ENCODE data around the gene NEK1. TPM values are rescaled to one million over a fixed set of nuclear protein-coding genes. Genes with fewer than 3 reads are reported as not detected.

NEK1 gene
- total RNA-seq, 1 donor from 2014 or later = 13.0 TPM

DNA sequence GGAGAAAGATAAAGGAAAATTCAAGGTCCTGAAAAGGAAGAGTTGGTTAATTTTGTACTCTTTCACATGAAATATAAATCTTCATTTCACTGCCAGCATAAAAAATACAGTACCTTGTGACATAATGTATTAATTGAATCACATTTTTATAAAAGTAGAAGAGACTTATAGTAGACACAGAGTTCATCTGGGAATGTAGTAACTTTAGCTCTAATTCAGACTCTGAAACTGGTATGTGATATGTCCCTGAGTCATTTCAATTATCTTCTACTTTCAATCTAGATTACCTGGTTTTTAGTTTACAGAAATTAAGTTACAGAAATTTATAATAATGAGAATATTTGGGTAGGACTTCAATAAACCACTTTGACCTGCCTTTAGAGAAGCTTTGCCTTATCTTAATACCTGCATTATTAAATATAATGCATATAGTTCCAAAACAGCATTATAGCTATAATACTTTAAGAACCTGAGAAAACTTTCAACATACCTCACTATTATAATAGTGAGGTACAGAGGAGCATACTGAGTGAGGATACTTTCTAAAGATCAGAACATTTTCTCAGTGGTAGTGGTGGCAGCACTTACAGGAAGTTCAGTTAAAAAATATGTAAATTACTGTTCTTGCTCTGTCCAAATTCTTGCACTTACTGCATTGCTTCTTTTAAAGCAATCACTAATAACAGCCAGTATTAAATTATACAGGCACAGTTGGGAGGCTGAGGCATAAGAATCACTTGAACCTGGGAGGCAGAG, 11.2 kb downstream of the NEK1 start:
- no peaks in the 10 kb centered on the region for H4K20me1 ChIP-seq (ENCODE audit: insufficient read depth, low read length)
- no peak overlapping the region for H3K9ac ChIP-seq (ENCODE audit: low read length)
- no peaks in the 10 kb centered on the region for H3K9me3 ChIP-seq (ENCODE audit: insufficient read depth, low read depth, low read length)
- H3K4me1 ChIP-seq (ENCODE audit: insufficient read depth, low read length) = peaks cover 11% of the 10 kb centered on the region
- no peak for DNase-seq (ENCODE audit: low read depth)
- FAIRE-seq = no peak
- H3K27me3 ChIP-seq (ENCODE audit: insufficient read depth, low read length) = no peaks in the 10 kb centered on the region
- H3K79me2 ChIP-seq (ENCODE audit: insufficient read depth, low read length) = peaks cover 5% of the 10 kb centered on the region
- no peaks in the 10 kb centered on the region for H3K36me3 ChIP-seq (ENCODE audit: insufficient read depth, low read length)
- peaks cover 15% of the 10 kb centered on the region for H3K4me1 Mint-ChIP-seq (ENCODE audit: low read depth, unreplicated experiment)
- H3K4me3 ChIP-seq (ENCODE audit: insufficient read depth, low read depth, low read length) = no peak overlapping the region
- H3K27me3 Mint-ChIP-seq (ENCODE audit: low read depth, unreplicated experiment) = no peaks in the 10 kb centered on the region
- no peak overlapping the region for H3K27ac Mint-ChIP-seq (ENCODE audit: unreplicated experiment)
- H3K27ac ChIP-seq (ENCODE audit: low read depth, low read length) = no peak overlapping the region
- H2AFZ ChIP-seq (ENCODE audit: low read depth, low read length) = no peak overlapping the region
- H3K4me2 ChIP-seq (ENCODE audit: low read length) = no peak overlapping the region
- no peak overlapping the region for H3K4me3 Mint-ChIP-seq (ENCODE audit: unreplicated experiment)
- H3K9me3 Mint-ChIP-seq (ENCODE audit: unreplicated experiment) = no peaks in the 10 kb centered on the region
- H3K36me3 Mint-ChIP-seq (ENCODE audit: low read depth, unreplicated experiment) = no peaks in the 10 kb centered on the region
- TF ChIP-seq, protein P1, sequence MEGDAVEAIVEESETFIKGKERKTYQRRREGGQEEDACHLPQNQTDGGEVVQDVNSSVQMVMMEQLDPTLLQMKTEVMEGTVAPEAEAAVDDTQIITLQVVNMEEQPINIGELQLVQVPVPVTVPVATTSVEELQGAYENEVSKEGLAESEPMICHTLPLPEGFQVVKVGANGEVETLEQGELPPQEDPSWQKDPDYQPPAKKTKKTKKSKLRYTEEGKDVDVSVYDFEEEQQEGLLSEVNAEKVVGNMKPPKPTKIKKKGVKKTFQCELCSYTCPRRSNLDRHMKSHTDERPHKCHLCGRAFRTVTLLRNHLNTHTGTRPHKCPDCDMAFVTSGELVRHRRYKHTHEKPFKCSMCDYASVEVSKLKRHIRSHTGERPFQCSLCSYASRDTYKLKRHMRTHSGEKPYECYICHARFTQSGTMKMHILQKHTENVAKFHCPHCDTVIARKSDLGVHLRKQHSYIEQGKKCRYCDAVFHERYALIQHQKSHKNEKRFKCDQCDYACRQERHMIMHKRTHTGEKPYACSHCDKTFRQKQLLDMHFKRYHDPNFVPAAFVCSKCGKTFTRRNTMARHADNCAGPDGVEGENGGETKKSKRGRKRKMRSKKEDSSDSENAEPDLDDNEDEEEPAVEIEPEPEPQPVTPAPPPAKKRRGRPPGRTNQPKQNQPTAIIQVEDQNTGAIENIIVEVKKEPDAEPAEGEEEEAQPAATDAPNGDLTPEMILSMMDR (IDR thresholded peaks at IDR 0.05; ENCODE audit: insufficient read depth, low read depth, low read length) = no peak

DNA sequence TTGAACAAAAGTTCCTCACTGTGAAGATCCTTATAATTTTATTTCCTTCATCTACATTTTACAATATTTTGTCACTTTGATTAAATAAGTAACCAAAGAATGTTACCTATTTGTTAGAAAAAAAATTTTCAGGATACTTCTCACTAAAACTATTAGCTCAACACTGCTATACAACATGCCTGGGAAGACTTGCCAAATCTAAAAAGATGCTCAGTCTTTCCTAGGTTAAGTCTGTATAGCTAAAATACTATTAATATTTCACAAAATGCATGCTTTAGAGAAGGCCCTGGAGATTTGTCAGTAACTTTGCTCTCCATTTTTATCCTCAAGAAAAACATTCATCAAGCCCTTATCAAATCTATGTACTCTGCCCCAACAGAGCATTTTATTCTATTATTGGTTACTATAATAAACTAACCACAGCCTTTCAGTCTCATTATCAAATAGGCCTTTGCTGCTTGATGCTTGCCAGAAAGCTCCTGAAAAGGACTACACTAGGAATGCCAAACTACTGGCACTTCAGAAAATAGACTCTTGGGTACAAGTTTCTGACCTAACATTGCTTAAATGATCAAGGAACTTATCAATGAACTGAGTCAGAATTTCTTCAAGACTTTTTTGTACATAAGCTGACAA, 17.7 kb downstream of the NEK1 start:
- Mint-ChIP-seq H3K27me3 (ENCODE audit: low read depth, unreplicated experiment) (no peaks in the 10 kb centered on the region), H3K27ac (ENCODE audit: unreplicated experiment) (no peak overlapping the region), H3K4me3 (ENCODE audit: unreplicated experiment) (no peak overlapping the region), H3K9me3 (ENCODE audit: unreplicated experiment) (no peaks in the 10 kb centered on the region), H3K4me1 (ENCODE audit: low read depth, unreplicated experiment) (no peaks in the 10 kb centered on the region), H3K36me3 (ENCODE audit: low read depth, unreplicated experiment) (peaks cover 2% of the 10 kb centered on the region)
- H3K4me3 ChIP-seq (ENCODE audit: insufficient read depth, low read depth, low read length) = no peak overlapping the region
- DNase-seq (ENCODE audit: low read depth) (no peak), FAIRE-seq (no peak)
- TF ChIP-seq, protein P1 (IDR thresholded peaks at IDR 0.05; ENCODE audit: insufficient read depth, low read depth, low read length) = no peak
- TF ChIP-seq EZH2 (IDR thresholded peaks at IDR 0.05; ENCODE audit: insufficient read depth, low read length) = no peak
- H3K4me2 ChIP-seq (ENCODE audit: low read length) = no peak overlapping the region
- no peak overlapping the region for H3K27ac ChIP-seq (ENCODE audit: low read depth, low read length)
- H3K9ac ChIP-seq (ENCODE audit: low read length) = no peak overlapping the region
- no peaks in the 10 kb centered on the region for H3K4me1 ChIP-seq (ENCODE audit: insufficient read depth, low read length)
- no peaks in the 10 kb centered on the region for H3K79me2 ChIP-seq (ENCODE audit: insufficient read depth, low read length)
- no peaks in the 10 kb centered on the region for H3K27me3 ChIP-seq (ENCODE audit: insufficient read depth, low read length)
- no peaks in the 10 kb centered on the region for H3K9me3 ChIP-seq (ENCODE audit: insufficient read depth, low read depth, low read length)
- no peaks in the 10 kb centered on the region for H4K20me1 ChIP-seq (ENCODE audit: insufficient read depth, low read length)
- peaks cover 2% of the 10 kb centered on the region for H3K36me3 ChIP-seq (ENCODE audit: insufficient read depth, low read length)
- H2AFZ ChIP-seq (ENCODE audit: low read depth, low read length) = no peak overlapping the region

DNA sequence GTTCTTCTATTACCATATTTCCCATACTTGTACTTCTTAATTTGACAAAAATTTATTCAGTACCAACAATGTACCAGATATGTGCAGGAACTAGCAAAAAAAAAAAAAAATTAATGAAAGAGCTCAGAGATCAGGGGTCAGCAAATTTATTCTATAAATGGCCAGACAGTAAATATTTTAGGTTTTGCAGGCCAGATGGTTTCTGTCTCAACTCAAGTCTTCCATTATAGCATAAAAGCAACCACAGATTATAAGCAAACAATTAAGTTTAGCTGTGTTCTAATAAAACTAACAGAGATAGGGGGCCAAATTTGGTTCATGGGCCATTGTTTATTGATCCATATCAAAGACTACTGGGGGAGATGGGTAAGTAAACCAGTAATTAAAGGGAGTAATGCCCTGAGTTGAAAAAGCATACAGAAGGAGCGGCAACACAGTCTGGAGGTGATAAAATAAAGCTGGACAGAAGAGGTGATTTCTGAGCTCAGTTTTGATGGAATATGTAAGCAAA, 19.3 kb downstream of the NEK1 start:
- H3K27ac ChIP-seq (ENCODE audit: low read depth, low read length) = no peak overlapping the region

More for the DNA sequence above, 19.3 kb downstream of the NEK1 start:
- peaks cover 2% of the 10 kb centered on the region for H3K36me3 ChIP-seq (ENCODE audit: insufficient read depth, low read length)
- H3K4me3 ChIP-seq (ENCODE audit: insufficient read depth, low read depth, low read length) = no peak overlapping the region
- no peaks in the 10 kb centered on the region for H3K27me3 ChIP-seq (ENCODE audit: insufficient read depth, low read length)
- no peaks in the 10 kb centered on the region for H3K4me1 ChIP-seq (ENCODE audit: insufficient read depth, low read length)
- no peak overlapping the region for H3K9ac ChIP-seq (ENCODE audit: low read length)
- H2AFZ ChIP-seq (ENCODE audit: low read depth, low read length) = no peak overlapping the region
- Mint-ChIP-seq H3K4me1 (ENCODE audit: low read depth, unreplicated experiment) (no peaks in the 10 kb centered on the region), H3K27ac (ENCODE audit: unreplicated experiment) (no peak overlapping the region), H3K9me3 (ENCODE audit: unreplicated experiment) (no peaks in the 10 kb centered on the region), H3K36me3 (ENCODE audit: low read depth, unreplicated experiment) (peaks cover 2% of the 10 kb centered on the region), H3K27me3 (ENCODE audit: low read depth, unreplicated experiment) (no peaks in the 10 kb centered on the region), H3K4me3 (ENCODE audit: unreplicated experiment) (no peak overlapping the region)
- no peak overlapping the region for H3K4me2 ChIP-seq (ENCODE audit: low read length)
- no peaks in the 10 kb centered on the region for H4K20me1 ChIP-seq (ENCODE audit: insufficient read depth, low read length)
- no peaks in the 10 kb centered on the region for H3K9me3 ChIP-seq (ENCODE audit: insufficient read depth, low read depth, low read length)
- no peak for DNase-seq (ENCODE audit: low read depth)
- no peak for TF ChIP-seq EZH2 (IDR thresholded peaks at IDR 0.05; ENCODE audit: insufficient read depth, low read length)
- TF ChIP-seq, protein P1 (IDR thresholded peaks at IDR 0.05; ENCODE audit: insufficient read depth, low read depth, low read length) = no peak
- FAIRE-seq = no peak
- no peaks in the 10 kb centered on the region for H3K79me2 ChIP-seq (ENCODE audit: insufficient read depth, low read length)

Measured in astrocyte (in vitro differentiated cells and primary cell).